ENCODE measurements around the gene SH2B3. TPM values are rescaled to one million over a fixed set of nuclear protein-coding genes. Genes with fewer than 3 reads are reported as not detected.

The SH2B3 gene
- total RNA-seq, 1 experiment from 2014 or later: 48.6 TPM

DNA sequence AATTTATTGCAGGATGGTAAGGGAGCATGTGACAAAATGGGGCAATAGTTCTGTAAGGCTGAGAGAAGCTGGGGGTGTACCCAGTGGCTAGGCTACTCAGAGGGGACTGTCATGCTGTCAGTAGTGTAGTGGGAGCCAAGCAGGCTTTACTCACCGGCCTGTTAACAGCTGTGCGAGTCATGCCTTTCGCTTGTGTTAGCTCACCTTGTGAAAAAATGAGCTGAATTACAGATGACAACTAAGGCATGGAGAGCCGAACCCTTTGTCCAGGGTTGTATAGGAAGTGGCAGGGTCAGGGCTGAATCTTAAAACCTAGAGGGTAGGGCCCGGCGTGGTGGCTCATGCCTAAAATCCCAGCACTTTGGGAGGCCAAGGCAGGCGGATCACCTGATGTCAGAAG lies 37.9 kb downstream of the SH2B3 start:
- DNase-seq (ENCODE audit: low read depth): peak; percentile 76

DNA sequence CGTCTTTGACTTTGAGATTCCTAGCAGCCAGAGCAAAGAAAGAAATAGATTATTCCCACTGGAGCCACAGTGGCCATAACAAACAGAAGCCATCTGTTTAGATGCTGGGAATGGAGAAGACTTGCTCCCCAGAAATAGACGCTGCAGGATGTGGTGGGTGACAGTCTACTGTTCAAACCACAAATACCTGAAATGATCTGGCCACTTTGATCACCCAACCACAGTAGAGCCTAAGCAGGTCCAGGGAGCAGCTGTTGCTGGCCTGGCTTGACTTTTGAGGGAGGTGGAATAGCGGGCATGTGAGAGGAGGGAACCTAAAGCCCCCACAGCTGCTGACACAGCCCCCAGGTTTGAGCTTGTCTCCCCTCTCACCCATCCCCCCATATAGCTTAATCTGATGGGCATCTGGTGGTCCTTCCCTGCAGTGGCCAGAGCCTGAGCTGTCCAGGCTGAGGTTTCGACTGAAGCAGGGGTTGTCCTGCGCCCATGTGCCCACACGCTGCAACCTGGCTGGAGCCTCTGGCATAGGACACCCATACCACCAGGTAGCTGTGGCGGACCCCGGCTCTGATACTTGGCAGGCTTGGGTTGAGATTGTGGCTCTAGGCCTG lies 38.7 kb downstream of the SH2B3 start:
- DNase-seq (ENCODE audit: low read depth): peak; percentile 72

DNA sequence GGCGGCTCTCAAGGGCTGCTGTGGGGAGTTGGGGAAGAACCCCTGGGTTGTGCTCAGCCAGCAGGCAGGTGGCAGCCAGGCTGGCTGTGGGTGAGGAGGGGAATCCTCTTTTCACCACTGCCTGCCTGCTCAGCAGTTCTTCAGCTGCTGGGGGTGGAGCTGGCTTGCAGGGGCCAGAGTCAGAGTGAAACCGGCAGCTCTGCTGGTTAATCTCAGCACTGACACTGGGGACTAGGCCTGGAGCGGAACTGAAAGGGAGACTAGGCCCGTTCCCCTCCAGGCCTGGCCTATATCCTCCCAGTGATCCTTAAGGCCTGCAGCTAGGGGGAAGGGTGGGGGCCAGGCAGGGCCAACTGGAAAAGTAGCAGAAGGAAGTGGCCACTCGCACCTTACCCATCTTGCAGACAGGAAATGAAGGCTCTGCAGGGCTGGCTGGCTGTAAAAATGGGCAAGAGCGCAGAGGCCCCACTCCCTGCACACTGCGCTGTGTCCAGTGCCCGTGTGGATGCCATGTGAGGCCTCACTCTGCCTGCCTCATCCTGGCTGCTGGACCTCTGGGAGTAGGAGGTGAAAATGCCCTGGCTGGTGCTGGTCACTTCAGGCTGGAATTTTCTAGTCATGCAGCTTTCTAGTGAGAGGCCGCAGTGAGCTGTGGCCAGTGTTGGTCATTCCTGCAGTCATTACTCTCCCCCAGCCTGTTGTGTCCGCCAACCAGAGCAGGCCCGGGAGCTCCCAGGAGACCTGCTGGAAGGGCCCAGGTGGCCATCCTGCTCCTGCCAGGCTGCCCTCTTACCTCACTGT lies 39.4 kb downstream of the SH2B3 start:
- DNase-seq (ENCODE audit: low read depth): no peak

DNA sequence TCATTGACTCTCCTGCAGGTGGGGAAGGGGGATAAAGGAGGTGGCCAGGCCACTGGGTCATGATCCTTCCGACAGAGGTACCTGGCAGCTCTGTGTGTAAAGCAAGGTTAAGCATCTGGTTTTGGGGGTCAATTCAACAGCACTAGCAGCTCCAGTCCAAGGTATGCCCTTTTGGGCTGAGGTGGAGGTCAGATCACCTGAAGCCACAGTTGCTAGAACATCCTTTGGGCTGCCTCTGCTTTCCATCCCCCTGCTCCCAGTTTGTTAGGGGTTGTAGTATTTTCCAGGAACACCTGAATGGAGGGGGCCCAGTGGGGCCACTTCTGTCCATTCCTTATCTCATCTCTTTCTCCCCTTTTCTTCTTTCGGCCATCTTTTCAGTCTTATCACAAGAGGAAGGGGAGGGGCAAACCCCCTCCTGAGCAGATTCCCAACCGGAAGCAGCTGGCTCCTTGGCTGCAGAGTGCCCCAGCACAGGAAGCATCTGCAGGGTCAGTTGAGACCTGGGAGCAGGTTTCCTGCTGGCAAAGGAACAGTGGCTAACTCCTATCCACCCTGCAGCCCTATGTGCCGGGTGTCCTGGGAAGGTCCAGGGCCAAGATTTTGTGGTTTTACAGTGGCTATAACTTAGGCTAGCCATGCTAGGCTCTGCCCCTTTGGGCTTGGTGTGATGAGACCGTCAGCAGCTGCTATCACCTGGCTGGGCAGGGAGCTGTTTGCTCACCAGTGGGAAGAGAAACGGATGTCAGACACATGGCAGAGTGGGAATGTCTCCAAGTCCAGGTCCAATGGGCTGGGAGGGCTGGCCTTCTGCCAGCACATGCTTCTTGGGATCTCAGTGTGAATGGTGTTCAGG lies 40.2 kb downstream of the SH2B3 start:
- DNase-seq (ENCODE audit: low read depth): peak; percentile 63

DNA sequence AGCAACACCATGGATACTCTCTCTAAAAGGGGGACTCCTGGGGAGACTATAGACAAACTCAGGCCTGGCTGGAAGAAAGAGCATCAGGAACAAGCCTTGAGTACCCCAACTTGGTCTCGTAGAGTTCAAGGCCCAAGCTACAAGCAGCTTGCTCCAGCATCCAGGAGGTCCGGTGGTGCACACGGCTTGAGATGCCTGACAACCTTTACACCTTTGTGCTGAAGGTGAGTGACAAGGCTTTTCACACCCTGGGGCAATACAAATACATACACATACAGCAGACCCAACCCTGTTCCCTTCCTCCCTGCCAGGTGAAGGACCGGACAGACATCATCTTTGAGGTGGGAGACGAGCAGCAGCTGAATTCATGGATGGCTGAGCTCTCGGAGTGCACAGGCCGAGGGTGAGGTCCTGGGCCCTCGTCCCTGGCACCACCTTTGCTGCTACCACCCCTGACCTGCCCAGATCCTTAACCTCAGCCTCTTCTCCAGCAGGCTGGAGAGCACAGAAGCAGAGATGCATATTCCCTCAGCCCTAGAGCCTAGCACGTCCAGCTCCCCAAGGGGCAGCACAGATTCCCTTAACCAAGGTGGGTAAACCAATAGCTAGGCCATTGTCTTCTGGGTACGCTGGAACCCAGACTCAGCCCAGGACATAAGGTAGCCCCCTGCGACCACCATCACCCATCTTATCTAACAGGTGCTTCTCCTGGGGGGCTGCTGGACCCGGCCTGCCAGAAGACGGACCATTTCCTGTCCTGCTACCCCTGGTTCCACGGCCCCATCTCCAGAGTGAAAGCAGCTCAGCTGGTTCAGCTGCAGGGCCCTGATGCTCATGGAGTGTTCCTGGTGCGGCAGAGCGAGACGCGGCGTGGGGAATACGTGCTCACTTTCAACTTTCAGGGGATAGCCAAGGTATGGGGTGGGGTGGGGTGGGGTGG lies 41.2 kb downstream of the SH2B3 start:
- no peak for DNase-seq (ENCODE audit: low read depth)

DNA sequence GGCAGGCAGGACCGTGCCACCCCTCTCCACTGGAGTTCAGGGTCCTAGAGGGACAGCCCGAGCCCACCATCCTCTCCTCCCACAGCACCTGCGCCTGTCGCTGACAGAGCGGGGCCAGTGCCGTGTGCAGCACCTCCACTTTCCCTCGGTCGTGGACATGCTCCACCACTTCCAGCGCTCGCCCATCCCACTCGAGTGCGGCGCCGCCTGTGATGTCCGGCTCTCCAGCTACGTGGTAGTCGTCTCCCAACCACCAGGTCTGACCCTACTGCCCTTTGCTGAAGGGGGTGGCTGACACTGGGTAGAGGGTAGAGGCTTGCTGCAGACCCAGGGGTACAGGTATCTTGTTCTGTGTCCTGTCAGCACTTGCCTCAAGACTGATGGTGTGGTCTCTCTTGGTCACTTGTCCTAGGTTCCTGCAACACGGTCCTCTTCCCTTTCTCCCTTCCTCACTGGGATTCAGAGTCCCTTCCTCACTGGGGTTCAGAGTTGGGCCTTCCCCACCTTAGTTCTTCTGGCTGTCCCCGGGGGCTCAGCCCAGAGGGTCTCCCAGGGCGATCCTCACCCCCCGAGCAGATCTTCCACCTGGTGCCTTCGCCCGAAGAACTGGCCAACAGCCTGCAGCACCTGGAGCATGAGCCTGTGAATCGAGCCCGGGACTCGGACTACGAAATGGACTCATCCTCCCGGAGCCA lies 42.0 kb downstream of the SH2B3 start:
- no peak for DNase-seq (ENCODE audit: low read depth)

DNA sequence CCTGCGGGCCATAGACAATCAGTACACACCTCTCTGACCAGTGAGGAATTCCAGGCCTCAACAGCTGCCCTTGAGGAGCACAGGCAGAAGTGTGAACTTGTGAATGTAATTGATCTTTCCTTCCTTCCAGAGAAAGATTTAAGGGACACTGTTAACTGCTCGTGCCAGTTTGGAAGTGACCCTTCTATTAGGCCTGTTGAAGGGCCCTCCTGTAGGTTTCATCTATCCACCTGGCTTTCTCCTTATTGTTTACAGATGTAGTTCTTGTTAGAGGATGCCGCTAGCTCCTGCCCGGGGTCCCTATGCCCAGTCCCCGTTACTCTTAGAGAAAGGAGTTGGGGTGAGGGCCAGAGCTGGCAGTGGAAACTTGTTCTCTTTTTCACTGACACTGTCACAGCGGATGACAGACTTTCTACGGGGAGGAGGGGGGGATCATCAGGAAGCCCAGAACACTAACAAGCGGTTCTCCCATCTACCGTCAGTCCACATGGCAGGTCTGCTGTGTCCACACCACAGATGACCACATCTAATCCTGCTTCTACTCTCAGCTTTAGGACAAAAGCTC lies 42.6 kb downstream of the SH2B3 start:
- no peak for DNase-seq (ENCODE audit: low read depth)

DNA sequence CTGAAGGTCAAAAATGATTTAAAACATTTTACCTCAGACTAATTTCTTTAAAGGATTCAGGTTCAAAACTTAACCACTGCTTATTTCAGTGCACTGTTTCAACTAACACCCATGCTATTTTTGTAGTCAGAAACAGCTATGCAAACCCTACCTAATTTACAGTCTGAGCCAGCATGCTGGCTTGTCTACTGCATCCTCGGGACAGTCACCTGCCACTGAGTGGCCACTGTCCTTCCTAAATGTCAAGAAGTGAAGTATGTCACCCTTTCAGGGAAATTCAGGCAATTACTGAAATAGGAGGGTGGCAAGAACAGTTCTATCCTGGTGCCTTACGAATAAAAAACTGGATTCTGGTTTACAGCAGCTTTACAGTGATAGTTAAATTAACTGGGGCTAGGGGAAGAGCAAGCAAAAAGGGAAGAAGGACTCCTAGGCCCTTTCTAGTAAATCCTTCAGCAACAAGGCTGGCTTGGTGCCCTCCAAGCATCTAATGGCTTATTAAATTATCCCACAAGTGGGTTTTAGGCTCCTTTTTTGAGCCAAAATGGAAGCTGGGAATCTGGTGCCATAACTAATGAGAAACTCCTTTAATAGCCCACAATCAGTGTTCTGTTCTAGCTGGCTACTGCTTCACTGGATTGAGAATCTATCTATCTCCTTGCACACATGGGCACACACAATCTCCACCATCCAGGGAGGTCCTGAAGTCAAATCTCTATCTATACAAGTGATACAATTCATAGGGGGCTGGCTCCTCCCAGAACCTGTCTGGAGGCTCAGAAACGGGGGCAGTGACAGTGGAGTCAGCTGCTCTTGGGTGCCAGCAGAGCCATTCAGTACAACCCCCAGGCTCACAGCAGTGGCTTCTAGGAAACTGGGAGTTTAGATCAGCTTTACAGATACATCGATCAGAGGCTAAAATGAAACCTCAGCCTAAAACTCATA lies 43.4 kb downstream of the SH2B3 start:
- DNase-seq (ENCODE audit: low read depth): no peak

DNA sequence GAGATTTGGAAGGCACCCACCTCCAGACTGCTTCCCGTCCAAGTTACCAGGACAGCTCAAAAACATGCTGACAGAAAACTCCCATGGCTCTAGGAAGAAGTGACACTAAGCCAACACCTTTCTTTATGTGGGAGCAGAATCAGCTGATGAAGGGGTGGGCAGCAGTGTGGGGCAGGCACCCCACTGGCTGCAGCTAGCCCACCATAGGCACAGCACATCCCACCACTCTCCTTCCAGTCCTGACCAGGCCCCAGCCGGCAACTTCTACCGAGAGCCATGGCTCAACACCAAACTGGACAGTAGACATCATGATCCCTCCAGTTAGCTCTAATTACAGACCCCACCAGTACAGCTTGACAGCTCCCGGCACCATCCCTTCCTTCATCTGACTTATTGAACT lies 45.0 kb downstream of the SH2B3 start:
- DNase-seq (ENCODE audit: low read depth): no peak

DNA sequence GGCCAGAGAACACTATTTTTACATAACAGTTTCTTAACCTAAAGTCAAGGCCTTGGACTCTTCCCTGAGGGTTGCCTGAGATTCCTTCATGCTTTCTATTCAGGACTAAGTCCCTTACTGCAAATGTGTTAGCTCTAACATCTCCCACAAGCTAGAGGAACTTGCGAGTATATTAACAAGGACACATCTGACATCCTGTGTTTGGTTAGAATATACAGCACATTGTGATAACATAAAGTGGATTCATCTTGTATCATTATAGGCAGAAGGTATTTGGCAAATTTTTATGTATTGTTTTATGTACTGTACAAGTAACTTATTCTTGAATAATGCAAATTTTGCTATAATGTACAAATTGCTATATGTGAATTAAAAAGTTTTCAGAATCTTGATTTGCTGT lies 45.5 kb downstream of the SH2B3 start:
- DNase-seq (ENCODE audit: low read depth): no peak

DNA sequence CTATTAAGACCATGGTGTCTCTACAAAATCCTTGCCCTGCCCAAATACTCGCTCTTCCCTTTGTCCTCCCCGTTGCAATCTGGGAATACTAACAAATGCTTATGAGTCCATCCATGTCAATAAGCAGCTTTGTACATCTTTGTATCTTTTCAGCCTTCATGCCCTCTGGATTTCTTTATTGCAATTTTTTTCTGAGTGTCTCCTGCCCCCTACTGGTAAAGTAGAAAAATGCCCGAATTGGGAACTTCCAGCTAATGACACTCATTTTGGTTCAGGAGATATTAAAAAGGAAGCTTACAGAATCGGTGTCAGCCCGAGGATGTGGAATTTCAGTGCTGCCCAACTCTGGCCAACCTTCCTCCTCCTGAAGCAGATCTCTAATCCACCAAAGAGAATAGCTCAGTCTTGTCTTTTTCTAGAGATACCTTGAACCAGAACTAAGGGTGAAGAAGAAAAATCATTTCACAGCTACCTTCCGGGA lies 46.0 kb downstream of the SH2B3 start:
- peak; percentile 55 for DNase-seq (ENCODE audit: low read depth)

DNA sequence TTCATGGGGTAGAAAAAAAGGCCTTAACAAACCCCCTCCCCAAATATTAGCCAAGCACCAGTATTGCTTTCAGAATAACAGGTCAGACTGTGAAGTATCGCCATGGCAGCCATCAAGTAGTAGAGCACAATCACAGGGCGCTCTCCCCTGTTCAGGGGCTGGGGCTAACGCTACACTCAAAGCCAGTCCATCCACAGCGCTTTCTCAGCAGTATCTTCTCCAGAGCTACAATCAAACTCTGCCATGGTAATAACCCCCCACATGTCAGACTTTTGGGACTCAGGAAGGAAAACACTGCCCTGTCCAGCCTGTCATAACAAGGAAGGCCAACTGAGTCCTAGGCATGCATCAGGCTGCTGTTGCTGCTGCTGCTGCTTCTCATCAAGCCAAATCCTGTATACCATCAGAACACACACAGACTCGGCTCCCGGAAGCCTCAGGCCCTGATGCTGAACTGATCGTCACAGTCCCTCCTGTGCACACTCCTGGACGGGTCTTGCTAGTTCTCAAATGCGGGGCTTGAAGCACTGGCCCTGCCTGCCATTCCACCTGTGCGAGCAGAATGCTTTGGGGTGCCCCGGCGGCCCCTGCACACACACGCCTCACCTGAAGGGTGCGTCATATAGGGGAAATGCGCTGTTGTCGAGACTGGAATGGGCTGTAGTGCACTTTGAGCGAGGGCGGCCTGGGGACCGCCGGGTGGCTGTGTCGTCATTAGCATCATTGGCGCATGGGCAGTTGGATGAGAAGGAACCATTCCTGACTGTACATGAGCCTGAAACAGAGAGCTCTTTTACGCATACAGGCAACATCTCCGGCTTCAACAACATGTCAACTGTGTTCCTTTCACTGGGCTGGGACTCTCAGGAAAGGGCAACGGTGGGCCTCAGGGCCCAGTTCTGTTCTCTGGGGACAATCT lies 47.6 kb downstream of the SH2B3 start:
- no peak for DNase-seq (ENCODE audit: low read depth)

DNA sequence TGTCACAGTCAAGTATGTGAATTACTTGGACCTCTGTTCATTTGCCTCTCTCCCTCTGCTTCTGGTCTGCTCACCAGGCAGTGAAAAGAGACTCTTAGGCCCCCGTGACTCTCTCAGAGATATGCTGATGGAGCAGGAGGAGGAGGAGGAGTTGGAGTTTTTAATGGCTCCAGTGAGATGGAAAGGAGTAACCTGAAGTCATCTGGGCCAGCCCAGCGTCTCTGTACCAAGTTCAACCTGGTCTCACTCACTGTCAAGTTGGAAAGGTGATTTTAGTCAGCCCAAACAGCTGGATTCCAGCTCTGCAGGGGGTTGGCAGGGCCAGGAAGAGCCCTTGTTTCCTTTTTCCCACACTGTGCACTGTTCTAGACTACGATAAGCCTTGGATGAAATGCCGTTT lies 48.6 kb downstream of the SH2B3 start:
- no peak for DNase-seq (ENCODE audit: low read depth)

DNA sequence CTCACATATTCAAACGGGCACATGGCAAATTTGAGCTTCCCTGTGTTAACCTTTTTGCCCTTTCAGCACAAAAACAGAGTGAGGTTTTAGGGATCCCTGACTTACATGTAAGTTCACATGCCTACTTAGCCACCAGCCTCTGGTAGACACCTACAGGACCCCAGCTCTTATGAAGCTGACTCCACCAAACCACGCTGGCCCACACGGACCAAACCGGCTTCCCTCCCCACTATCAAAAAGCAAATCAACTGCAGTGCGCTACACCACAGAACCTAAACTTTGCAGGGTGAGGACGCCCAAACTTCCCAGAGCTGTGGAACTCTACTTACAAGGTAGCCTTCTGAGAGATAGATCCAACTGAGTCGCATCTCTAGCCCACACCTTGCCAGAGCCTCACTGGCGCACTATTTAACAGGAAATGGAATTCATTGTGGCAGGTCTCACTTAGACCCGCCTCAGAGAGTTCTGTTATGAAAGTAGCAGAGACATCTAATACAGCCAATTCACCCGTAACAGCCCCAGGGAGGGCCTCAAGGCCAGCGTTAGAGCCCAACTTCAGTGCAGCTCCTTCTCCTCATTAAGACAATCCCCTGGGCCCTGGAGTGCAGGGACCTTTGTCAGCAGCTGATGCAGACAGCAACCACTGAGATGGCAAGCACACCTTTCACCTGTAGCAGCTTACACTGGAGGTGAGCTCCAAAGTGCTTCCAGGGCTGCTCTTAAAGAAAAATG lies 49.2 kb downstream of the SH2B3 start:
- DNase-seq (ENCODE audit: low read depth): no peak

DNA sequence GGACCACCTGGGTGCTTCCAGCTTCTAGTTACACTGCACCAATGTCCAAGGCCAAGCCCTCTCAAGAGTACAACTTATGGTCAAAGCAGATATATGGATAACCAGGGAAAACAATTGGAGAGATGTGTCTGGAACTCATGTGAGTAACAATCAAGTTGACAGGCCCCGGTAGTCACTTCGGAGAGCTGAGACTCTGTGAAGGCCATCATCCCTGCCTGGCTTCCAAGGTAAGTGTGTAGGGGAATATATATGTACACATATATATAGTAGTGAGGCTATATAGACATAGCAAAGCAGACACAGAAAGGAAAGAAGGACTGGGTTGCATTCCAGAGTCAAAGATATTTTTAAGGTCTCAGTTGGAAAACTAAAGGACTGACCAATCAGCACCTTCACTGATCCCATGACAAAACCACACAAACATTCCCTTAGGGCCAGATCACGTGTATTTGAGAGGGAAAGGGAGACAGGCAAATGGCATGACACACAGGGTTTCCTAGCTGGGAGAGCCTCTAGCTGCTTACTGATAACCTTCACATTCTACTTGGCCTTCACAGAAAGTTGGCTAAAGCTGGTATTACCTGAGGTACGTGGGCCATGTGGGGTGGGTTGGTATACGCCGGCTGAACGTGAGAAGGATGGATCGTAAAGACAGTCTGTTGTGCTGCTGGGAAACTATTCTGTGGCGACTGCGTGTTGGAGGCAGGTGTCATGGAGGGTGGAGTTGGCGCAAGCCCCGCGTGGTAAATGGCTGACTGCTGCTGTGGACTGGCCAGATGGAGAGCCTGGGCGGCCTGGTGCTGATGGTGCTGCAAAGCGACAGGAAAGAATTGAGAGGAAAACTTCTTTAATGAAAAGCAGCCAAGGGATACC lies 50.0 kb downstream of the SH2B3 start:
- DNase-seq (ENCODE audit: low read depth): peak; percentile 74

DNA sequence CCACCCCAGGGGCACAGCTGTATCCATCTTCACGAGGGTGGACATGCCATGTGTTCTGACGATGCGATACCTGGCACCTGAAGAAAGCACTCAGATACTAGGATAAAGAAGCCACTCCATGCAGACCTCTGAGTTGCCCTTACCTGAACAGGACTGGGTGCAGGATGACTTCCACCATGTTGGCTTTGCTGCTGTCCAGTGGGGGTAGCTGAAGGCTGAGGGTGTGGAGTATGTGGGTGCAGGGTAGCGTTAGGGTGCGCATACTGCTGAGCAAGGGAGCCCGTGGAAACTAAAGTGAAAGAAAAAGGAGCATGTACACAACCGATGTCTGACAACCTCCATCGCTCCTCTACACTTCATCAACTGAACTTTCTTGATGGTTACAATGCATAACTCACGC lies 51.3 kb downstream of the SH2B3 start:
- DNase-seq (ENCODE audit: low read depth): no peak

Measured in M059J (cell line).